NCI-H2171 (cell line): ENCODE data around the gene CNTN5.
A peak's percentile ranks its signal among the peaks of the same experiment; 100 is the strongest.
"Not testable (repeated sequence)": the region's sequence is repeated elsewhere in the genome, so short reads cannot be mapped to it uniquely, and the experiment has no call there.

ENCODE experiments used
- DNase-seq: peaks from one replicate; lab custom pipeline; 2025; lab: John Stamatoyannopoulos, UW

Gene CNTN5

GRCh38 chr11:99275521-99275920 is 254.8 kb downstream of the CNTN5 start:
- DNase-seq = no peak

GRCh38 chr11:99277281-99277680 is 256.5 kb downstream of the CNTN5 start:
- no peak for DNase-seq

GRCh38 chr11:99279266-99279665 is 258.5 kb downstream of the CNTN5 start:
- DNase-seq = no peak

- DNase-seq = no peak
Observed at GRCh38 chr11:99281331-99281730, 260.6 kb downstream of the CNTN5 start.

- DNase-seq = not testable (repeated sequence)
Observed at GRCh38 chr11:99297925-99298324, 277.2 kb downstream of the CNTN5 start.

GRCh38 chr11:99307510-99308088 is 286.9 kb downstream of the CNTN5 start:
- no peak for DNase-seq

- DNase-seq = no peak
Observed at GRCh38 chr11:99311870-99312269, 291.1 kb downstream of the CNTN5 start.

GRCh38 chr11:99316776-99317520 is 296.2 kb downstream of the CNTN5 start:
- peak; percentile 79 for DNase-seq

- no peak for DNase-seq
Observed at GRCh38 chr11:99320769-99321290, 300.1 kb downstream of the CNTN5 start.

GRCh38 chr11:99325847-99326246 is 305.1 kb downstream of the CNTN5 start:
- DNase-seq = no peak

GRCh38 chr11:99327066-99327465 is 306.3 kb downstream of the CNTN5 start:
- no peak for DNase-seq

- no peak for DNase-seq
Observed at GRCh38 chr11:99327527-99327926, 306.8 kb downstream of the CNTN5 start.

GRCh38 chr11:99333621-99334020 is 312.9 kb downstream of the CNTN5 start:
- DNase-seq = no peak

- DNase-seq = no peak
Observed at GRCh38 chr11:99343117-99343516, 322.4 kb downstream of the CNTN5 start.

- DNase-seq = no peak
Observed at GRCh38 chr11:99349151-99349673, 328.5 kb downstream of the CNTN5 start.

GRCh38 chr11:99351624-99352023 is 330.9 kb downstream of the CNTN5 start:
- peak; percentile 40 for DNase-seq

- no peak for DNase-seq
Observed at GRCh38 chr11:99352642-99353041, 331.9 kb downstream of the CNTN5 start.

GRCh38 chr11:99366546-99366945 is 345.8 kb downstream of the CNTN5 start:
- no peak for DNase-seq

GRCh38 chr11:99368583-99368982 is 347.8 kb downstream of the CNTN5 start:
- DNase-seq = no peak

- DNase-seq = peak; percentile 87
Observed at GRCh38 chr11:99370549-99371216, 349.9 kb downstream of the CNTN5 start.

GRCh38 chr11:99371257-99371656 is 350.5 kb downstream of the CNTN5 start:
- DNase-seq = no peak

- no peak for DNase-seq
Observed at GRCh38 chr11:99376463-99376862, 355.7 kb downstream of the CNTN5 start.
